PC-9 (cell line): ENCODE results near the gene PRDM4. TPM values are rescaled to one million over a fixed set of nuclear protein-coding genes. Genes with fewer than 3 reads are reported as not detected.
A peak's percentile ranks its signal among the peaks of the same experiment; 100 is the strongest.
"Not testable (repeated sequence)": the region's sequence is repeated elsewhere in the genome, so short reads cannot be mapped to it uniquely, and the experiment has no call there.

Experiments used
- BruUV-seq: library from RNA; stranded (reverse); fragments of 400-500 nt; replicated peaks from 2 replicates; lab custom pipeline; 2021; lab: Mats Ljungman, UMichigan
- CTCF ChIA-PET: fragments of 300-600 bp; sonication (Branson Sonifier 250); formaldehyde crosslinking; loops from one replicate; lab custom pipeline; 2022; ENCODE audit warnings: antibody characterized with exemption; lab: Charles Lee
- POLR2A ChIA-PET: fragments of 300-600 bp; sonication (Branson Sonifier 250); formaldehyde crosslinking; loops from one replicate; lab custom pipeline; 2022; ENCODE audit warnings: antibody characterized with exemption; ENCODE audit not compliant: unreplicated experiment; lab: Charles Lee
- DNase-seq, 2 experiments: peaks; one replicate each; pipeline versions ENCODE4 v3.0.0 to v3.0.0-alpha.2; 2015 to 2022; ENCODE audit warnings: mixed read lengths in 1 of 2
- H2AFZ ChIP-seq: fragments of 200-600 bp; sonication (generic); 2 replicates; pipeline ENCODE4 v1.8.1; 2017; ENCODE audit warnings: antibody characterized with exemption
- H3F3A ChIP-seq: fragments of 200-600 bp; sonication (generic); 2 replicates; pipeline ENCODE4 v1.8.1; 2017; ENCODE audit warnings: antibody characterized with exemption, mild to moderate bottlenecking, low read depth; ENCODE audit not compliant: insufficient read depth
- H3K27ac ChIP-seq: fragments of 200-600 bp; sonication (generic); 2 replicates; pipeline ENCODE4 v1.6.1; 2016; ENCODE audit warnings: mixed run types
- H3K27me3 ChIP-seq: fragments of 200-600 bp; sonication (generic); 2 replicates; pipeline ENCODE4 v1.6.1; 2016; ENCODE audit warnings: low read depth, mixed run types; ENCODE audit not compliant: insufficient read depth
- H3K36me3 ChIP-seq: fragments of 200-600 bp; sonication (generic); 2 replicates; pipeline ENCODE4 v1.6.1; 2016; ENCODE audit warnings: low read depth, mixed run types
- H3K4me1 ChIP-seq: fragments of 200-600 bp; sonication (generic); replicated peaks from 2 replicates; pipeline ENCODE4 v1.6.1; 2016; ENCODE audit warnings: mixed run types; ENCODE audit not compliant: insufficient read depth
- H3K4me2 ChIP-seq: fragments of 200-600 bp; sonication (generic); 2 replicates; pipeline ENCODE4 v1.6.1; 2017; ENCODE audit warnings: mixed run types
- H3K4me3 ChIP-seq: fragments of 200-600 bp; sonication (generic); 2 replicates; pipeline ENCODE4 v1.6.1; 2016; ENCODE audit warnings: mixed run types
- H3K79me2 ChIP-seq: fragments of 200-600 bp; sonication (generic); 2 replicates; pipeline ENCODE4 v1.6.1; 2017; ENCODE audit warnings: low read depth, mixed run types
- H3K9me2 ChIP-seq: fragments of 200-600 bp; sonication (generic); 2 replicates; pipeline ENCODE4 v1.8.1; 2017; ENCODE audit warnings: mild to moderate bottlenecking; ENCODE audit not compliant: insufficient read depth
- H3K9me3 ChIP-seq: fragments of 200-600 bp; sonication (generic); 2 replicates; pipeline ENCODE4 v1.8.1; 2016; ENCODE audit warnings: low read depth; ENCODE audit not compliant: insufficient read depth
- H4K20me1 ChIP-seq: fragments of 200-600 bp; sonication (generic); 2 replicates; pipeline ENCODE4 v1.8.1; 2017; ENCODE audit not compliant: insufficient read depth
- CTCF ChIP-seq: fragments of 200-600 bp; sonication (generic); conservative IDR thresholded peaks from 2 replicates; pipeline ENCODE4 v1.6.1; 2017; ENCODE audit warnings: mixed run types, antibody characterized with exemption, mild to moderate bottlenecking, moderate library complexity
- EZH2 ChIP-seq: fragments of 200-600 bp; sonication (generic); IDR thresholded peaks from 2 replicates; pipeline ENCODE4 v1.8.0; 2017; ENCODE audit warnings: antibody characterized with exemption, low read depth
- intact Hi-C: fragments of 100-400 bp; cut with micrococcal nuclease; formaldehyde crosslinking; loops from one replicate; pipeline ENCODE4 v1.10.0; 2022; ENCODE audit not compliant: unreplicated experiment
- total RNA-seq: library from RNA; stranded (reverse); gene quantifications from 2 replicates; pipeline ENCODE4 v1.2.3, GENCODE V29; 2021

The PRDM4 gene
- total RNA-seq, 1 experiment from 2014 or later = 21.6 TPM

- ChIA-PET POLR2A (no interaction called here), CTCF (no interaction called here)
- H3K36me3 ChIP-seq = peaks cover 19% of the 10 kb centered on the region
- no TSS peak for BruUV-seq
- no peaks in the 10 kb centered on the region for H3K27me3 ChIP-seq
- no peaks in the 10 kb centered on the region for H3K9me3 ChIP-seq
- H3K27ac ChIP-seq = no peak overlapping the region
- no peak for DNase-seq
- no peak overlapping the region for H2AFZ ChIP-seq
- no peak overlapping the region for H3K4me2 ChIP-seq
- H3K9me2 ChIP-seq = no peaks in the 10 kb centered on the region
- peaks cover 6% of the 10 kb centered on the region for H3K4me1 ChIP-seq
- intact Hi-C loops = no loop called here
- no peaks in the 10 kb centered on the region for H3K79me2 ChIP-seq
- peaks cover 8% of the 10 kb centered on the region; the same call in 1 of the 2 replicates for H3F3A ChIP-seq
- H3K4me3 ChIP-seq = no peak overlapping the region
- TF ChIP-seq CTCF (no peak), EZH2 (no peak)
- no peaks in the 10 kb centered on the region for H4K20me1 ChIP-seq
Measured at GRCh38 chr12:107732365-107732764, 28.6 kb downstream of the PRDM4 start.

GRCh38 chr12:107731366-107731765, 29.6 kb downstream of the PRDM4 start:
- no peak overlapping the region for H3K4me2 ChIP-seq
- no peak overlapping the region for H3K4me3 ChIP-seq
- H3F3A ChIP-seq = peaks cover 8% of the 10 kb centered on the region; the same call in 1 of the 2 replicates
- no peaks in the 10 kb centered on the region for H4K20me1 ChIP-seq
- H2AFZ ChIP-seq = no peak overlapping the region
- DNase-seq = peak; percentile 21 to 80
- no peaks in the 10 kb centered on the region for H3K9me3 ChIP-seq
- POLR2A ChIA-PET = interaction anchor here (0.7 kb wide), 1 partner anchor 970 kb away, joined by 5 read pairs; no protein-coding TSS in a partner anchor
- no peaks in the 10 kb centered on the region for H3K79me2 ChIP-seq
- no peaks in the 10 kb centered on the region for H3K27me3 ChIP-seq
- intact Hi-C loops = no loop called here
- H3K36me3 ChIP-seq = peaks cover 19% of the 10 kb centered on the region
- no peak overlapping the region for H3K27ac ChIP-seq
- BruUV-seq = no TSS peak
- peaks cover 6% of the 10 kb centered on the region for H3K4me1 ChIP-seq
- CTCF ChIA-PET = no interaction called here
- no peaks in the 10 kb centered on the region for H3K9me2 ChIP-seq
- no peak for TF ChIP-seq EZH2
- no peak for TF ChIP-seq CTCF

GRCh38 chr12:107730618-107731341, 30.2 kb downstream of the PRDM4 start:
- no TSS peak for BruUV-seq
- no peak for DNase-seq
- Histone ChIP-seq H3F3A (peaks cover 8% of the 10 kb centered on the region; the same call in 1 of the 2 replicates), H4K20me1 (no peaks in the 10 kb centered on the region), H2AFZ (no peak overlapping the region), H3K36me3 (peaks cover 19% of the 10 kb centered on the region), H3K27me3 (no peaks in the 10 kb centered on the region), H3K4me1 (peaks cover 6% of the 10 kb centered on the region), H3K79me2 (no peaks in the 10 kb centered on the region), H3K9me2 (no peaks in the 10 kb centered on the region), H3K9me3 (no peaks in the 10 kb centered on the region), H3K27ac (no peak overlapping the region), H3K4me3 (no peak overlapping the region), H3K4me2 (no peak overlapping the region)
- CTCF ChIA-PET = no interaction called here
- POLR2A ChIA-PET = no interaction called here
- TF ChIP-seq EZH2 (no peak), CTCF (no peak)
- intact Hi-C loops = no loop called here

GRCh38 chr12:107727742-107728141, 33.2 kb downstream of the PRDM4 start:
- DNase-seq, H3K4me2 ChIP-seq, H3K36me3 ChIP-seq, H3K79me2 ChIP-seq, H2AFZ ChIP-seq, BruUV-seq, CTCF ChIA-PET, H3K27me3 ChIP-seq, H3K9me2 ChIP-seq, intact Hi-C loops, H3K4me1 ChIP-seq, H3K27ac ChIP-seq, H3K4me3 ChIP-seq, H3K9me3 ChIP-seq, H3F3A ChIP-seq, POLR2A ChIA-PET, H4K20me1 ChIP-seq: not testable (repeated sequence)

- H3F3A ChIP-seq, H4K20me1 ChIP-seq, H3K36me3 ChIP-seq, DNase-seq, H3K79me2 ChIP-seq, H3K9me3 ChIP-seq, H3K4me3 ChIP-seq, H3K9me2 ChIP-seq, H3K27ac ChIP-seq, POLR2A ChIA-PET, intact Hi-C loops, H2AFZ ChIP-seq, CTCF ChIA-PET, H3K4me1 ChIP-seq, BruUV-seq, H3K4me2 ChIP-seq, H3K27me3 ChIP-seq: not testable (repeated sequence)
Measured at GRCh38 chr12:107727327-107727726, 33.6 kb downstream of the PRDM4 start.
